ENCODE measurements around the gene DACT2.

DNA sequence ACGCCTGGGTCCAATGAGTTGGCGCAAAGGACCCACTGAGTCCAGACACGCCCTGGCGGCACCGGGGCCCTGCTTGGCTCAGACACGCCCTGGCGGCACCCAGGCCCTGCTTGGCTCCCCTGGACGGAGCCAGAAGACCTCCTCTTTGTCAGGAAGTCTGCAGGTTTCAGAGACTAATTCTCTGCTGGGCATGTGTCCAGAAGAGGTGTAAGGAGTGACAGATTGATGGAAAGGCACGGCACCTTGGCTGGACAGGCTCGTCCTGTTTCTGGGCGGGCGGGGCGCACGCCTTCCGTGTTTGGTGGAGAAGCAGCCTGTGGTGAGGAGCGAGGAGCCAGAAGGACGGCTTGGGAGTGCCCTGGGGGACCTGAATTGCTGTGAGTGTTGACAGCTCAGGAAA lies 23.1 kb upstream of the DACT2 start:
- TF ChIP-seq ESRRG (CRISPR knock-in tag; IDR thresholded peaks at IDR 0.05) (no peak), CSRNP3 (CRISPR knock-in tag; IDR thresholded peaks at IDR 0.05) (no peak), RARB (CRISPR knock-in tag; IDR thresholded peaks at IDR 0.05) (no peak)
